Astrocyte (in vitro differentiated cells and primary cell): ENCODE data around the gene C3.

Experiments
- CTCF ChIP-seq: IDR thresholded peaks from 2 replicates; pipeline ENCODE4 v1.5.1; 2011; ENCODE audit warnings: low read depth, mild to moderate bottlenecking, inconsistent platforms, low read length, moderate library complexity; ENCODE audit not compliant: insufficient read depth
- EZH2 ChIP-seq: IDR thresholded peaks from 2 replicates; pipeline ENCODE4 v1.6.1; 2012; ENCODE audit warnings: mild to moderate bottlenecking, low read length, inconsistent platforms; ENCODE audit not compliant: insufficient read depth

- TF ChIP-seq CTCF = no peak
- TF ChIP-seq EZH2 = no peak
These were observed 13.7 kb upstream of the C3 start for GRCh38 chr19:6734096-6734696.
